ENCODE data around the gene MIEF1. TPM values are rescaled to one million over a fixed set of nuclear protein-coding genes. Genes with fewer than 3 reads are reported as not detected.

MIEF1 gene
- total RNA-seq, 1 experiment from 2014 or later: 29.9 TPM

DNA sequence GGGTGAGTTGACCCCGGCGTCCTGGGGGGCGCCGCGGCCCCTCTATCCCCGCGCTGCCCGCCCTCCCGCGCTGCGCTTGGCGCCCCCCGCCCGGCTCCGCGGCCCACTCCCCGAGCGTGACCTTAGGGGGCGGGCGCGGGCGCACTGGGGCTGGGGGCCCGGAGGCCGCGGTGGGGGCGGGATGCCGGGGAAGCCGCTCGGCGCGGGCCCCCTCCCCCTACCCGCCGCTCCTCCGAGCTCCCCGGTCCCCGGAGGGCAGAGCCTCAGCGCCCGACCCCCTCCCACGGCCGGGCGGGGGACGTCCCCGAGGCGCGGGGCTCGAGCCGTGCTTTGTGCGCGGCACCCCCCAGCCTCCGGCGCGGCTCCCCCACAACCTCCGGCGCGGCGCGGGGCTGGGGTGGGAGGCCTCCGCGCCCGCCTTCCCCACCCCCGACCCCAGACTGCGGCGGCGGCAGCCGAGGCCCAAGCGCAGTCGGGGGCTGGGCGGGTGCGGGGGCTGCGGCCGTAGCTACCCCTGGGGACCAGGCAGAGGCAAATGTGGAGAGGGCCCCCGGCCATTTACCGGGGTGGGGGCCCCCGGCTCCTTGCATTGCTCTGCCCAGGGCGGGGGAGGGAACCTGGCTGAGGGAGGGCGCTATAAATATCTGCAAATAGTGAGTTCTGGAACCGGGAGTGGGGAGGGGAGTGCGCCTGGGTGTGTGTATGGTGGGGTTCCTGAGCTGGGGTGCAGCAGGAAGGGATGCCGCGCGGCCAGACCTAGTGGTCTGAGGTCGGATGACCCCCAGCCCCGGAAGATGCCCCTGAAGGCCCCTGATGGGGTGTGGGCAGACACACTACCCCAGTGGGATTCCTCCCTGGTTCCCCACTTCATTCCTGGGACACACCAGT lies 44.3 kb upstream of the MIEF1 start:
- ChIA-PET POLR2A (interaction anchor here (0.5 kb wide), 1 partner anchor 1653 kb away, joined by 5 read pairs; a partner anchor contains a TSS), CTCF (interaction anchor here (0.6 kb wide), 1 partner anchor 71 kb away, joined by 4 read pairs; no protein-coding TSS in a partner anchor)
- no peaks in the 10 kb centered on the region for H3K36me3 ChIP-seq (ENCODE audit: control insufficient read depth, insufficient read depth, low read length)
- DNase-seq (ENCODE audit: low read depth, low spot score): no peak
- TF ChIP-seq POLR2AphosphoS5 (IDR thresholded peaks at IDR 0.05; ENCODE audit: low read depth, low read length): no peak
- TF ChIP-seq SIN3A (IDR thresholded peaks at IDR 0.05; ENCODE audit: borderline replicate concordance, insufficient read depth, low read depth, low read length): no peak
- TF ChIP-seq CTCF (IDR thresholded peaks at IDR 0.05): no peak
- TF ChIP-seq, protein P1, sequence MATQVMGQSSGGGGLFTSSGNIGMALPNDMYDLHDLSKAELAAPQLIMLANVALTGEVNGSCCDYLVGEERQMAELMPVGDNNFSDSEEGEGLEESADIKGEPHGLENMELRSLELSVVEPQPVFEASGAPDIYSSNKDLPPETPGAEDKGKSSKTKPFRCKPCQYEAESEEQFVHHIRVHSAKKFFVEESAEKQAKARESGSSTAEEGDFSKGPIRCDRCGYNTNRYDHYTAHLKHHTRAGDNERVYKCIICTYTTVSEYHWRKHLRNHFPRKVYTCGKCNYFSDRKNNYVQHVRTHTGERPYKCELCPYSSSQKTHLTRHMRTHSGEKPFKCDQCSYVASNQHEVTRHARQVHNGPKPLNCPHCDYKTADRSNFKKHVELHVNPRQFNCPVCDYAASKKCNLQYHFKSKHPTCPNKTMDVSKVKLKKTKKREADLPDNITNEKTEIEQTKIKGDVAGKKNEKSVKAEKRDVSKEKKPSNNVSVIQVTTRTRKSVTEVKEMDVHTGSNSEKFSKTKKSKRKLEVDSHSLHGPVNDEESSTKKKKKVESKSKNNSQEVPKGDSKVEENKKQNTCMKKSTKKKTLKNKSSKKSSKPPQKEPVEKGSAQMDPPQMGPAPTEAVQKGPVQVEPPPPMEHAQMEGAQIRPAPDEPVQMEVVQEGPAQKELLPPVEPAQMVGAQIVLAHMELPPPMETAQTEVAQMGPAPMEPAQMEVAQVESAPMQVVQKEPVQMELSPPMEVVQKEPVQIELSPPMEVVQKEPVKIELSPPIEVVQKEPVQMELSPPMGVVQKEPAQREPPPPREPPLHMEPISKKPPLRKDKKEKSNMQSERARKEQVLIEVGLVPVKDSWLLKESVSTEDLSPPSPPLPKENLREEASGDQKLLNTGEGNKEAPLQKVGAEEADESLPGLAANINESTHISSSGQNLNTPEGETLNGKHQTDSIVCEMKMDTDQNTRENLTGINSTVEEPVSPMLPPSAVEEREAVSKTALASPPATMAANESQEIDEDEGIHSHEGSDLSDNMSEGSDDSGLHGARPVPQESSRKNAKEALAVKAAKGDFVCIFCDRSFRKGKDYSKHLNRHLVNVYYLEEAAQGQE (IDR thresholded peaks at IDR 0.05; ENCODE audit: insufficient read depth in 1 of 2, low read depth in 2 of 2, low read length in 1 of 2): no peak
- TF ChIP-seq TCF7L2 (IDR thresholded peaks at IDR 0.05; ENCODE audit: low read depth, low read length): no peak
- no peaks in the 10 kb centered on the region for H3K27me3 ChIP-seq (ENCODE audit: control insufficient read depth, insufficient read depth, low read length)
- ATAC-seq: no peak
- H3K4me1 ChIP-seq (ENCODE audit: control insufficient read depth, insufficient read depth, low read length): no peaks in the 10 kb centered on the region
- BruUV-seq (replicated peaks): no TSS peak
- peak overlapping the region in 1 of 2 experiments; percentile 22; a peak in 1 of 4 replicates for H3K4me3 ChIP-seq (ENCODE audit: low read depth in 2 of 2, low read length in 2 of 2)
- no peaks in the 10 kb centered on the region for H3K9me3 ChIP-seq (ENCODE audit: control insufficient read depth, insufficient read depth, low read depth, low read length)
- intact Hi-C loops (cut with micrococcal nuclease; ENCODE audit: unreplicated experiment): no loop called here
- in situ Hi-C loops (cut with HindIII; ENCODE audit: low pct_unique_long_range_greater_than_20kb, low sequenced_read_pairs): no loop called here
- no peak overlapping the region for H3K27ac ChIP-seq (ENCODE audit: low read length)

DNA sequence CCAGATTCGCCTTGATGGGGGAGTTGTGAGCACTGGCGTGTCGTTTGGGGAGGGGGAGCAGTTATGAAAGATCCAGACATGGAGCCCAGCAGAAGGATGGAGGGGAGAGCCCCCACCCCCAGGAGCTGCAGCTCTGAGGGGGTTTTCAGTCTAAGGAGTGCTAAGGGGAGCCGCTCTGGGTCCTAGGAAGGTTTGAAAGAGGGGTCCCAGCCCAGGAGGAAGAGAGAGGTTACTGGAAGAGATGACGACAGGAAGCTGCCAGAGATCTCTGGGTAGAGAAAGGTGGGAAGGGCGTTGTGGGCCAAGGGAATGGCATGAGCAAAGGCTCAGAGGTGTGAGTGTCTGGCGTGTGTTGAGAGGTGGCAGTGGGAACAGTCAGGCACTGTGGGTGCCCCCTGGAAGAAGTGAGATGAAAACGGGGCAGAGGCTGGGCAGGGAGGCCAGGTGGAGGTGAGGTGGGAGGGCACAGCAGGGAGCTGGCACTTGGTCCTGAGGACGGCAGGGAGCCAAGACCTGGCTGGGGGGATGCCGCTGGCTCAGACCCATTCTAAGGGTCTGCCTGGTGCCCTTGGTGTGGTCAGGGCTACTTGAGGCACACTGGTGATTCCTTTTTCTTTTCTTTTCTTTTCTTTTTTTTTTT lies 43.5 kb upstream of the MIEF1 start:
- no peak overlapping the region for H3K4me3 ChIP-seq (ENCODE audit: low read depth in 2 of 2, low read length in 2 of 2)

More for the DNA sequence above, 43.5 kb upstream of the MIEF1 start:
- H3K9me3 ChIP-seq (ENCODE audit: control insufficient read depth, insufficient read depth, low read depth, low read length): no peaks in the 10 kb centered on the region
- ATAC-seq (no peak), DNase-seq (ENCODE audit: low read depth, low spot score) (no peak)
- POLR2A ChIA-PET: interaction anchor here (0.5 kb wide), 1 partner anchor 1654 kb away, joined by 5 read pairs; a partner anchor contains a TSS
- H3K27ac ChIP-seq (ENCODE audit: low read length): no peak overlapping the region
- no peaks in the 10 kb centered on the region for H3K27me3 ChIP-seq (ENCODE audit: control insufficient read depth, insufficient read depth, low read length)
- no TSS peak for BruUV-seq (replicated peaks)
- no peaks in the 10 kb centered on the region for H3K4me1 ChIP-seq (ENCODE audit: control insufficient read depth, insufficient read depth, low read length)
- CTCF ChIA-PET: no interaction called here
- no peaks in the 10 kb centered on the region for H3K36me3 ChIP-seq (ENCODE audit: control insufficient read depth, insufficient read depth, low read length)
- in situ Hi-C loops (cut with HindIII; ENCODE audit: low pct_unique_long_range_greater_than_20kb, low sequenced_read_pairs): no loop called here
- intact Hi-C loops (cut with micrococcal nuclease; ENCODE audit: unreplicated experiment): no loop called here
- TF ChIP-seq, protein P1 (IDR thresholded peaks at IDR 0.05; ENCODE audit: insufficient read depth in 1 of 2, low read depth in 2 of 2, low read length in 1 of 2): no peak
- no peak for TF ChIP-seq CTCF (IDR thresholded peaks at IDR 0.05)
- no peak for TF ChIP-seq TCF7L2 (IDR thresholded peaks at IDR 0.05; ENCODE audit: low read depth, low read length)
- no peak for TF ChIP-seq POLR2AphosphoS5 (IDR thresholded peaks at IDR 0.05; ENCODE audit: low read depth, low read length)
- no peak for TF ChIP-seq SIN3A (IDR thresholded peaks at IDR 0.05; ENCODE audit: borderline replicate concordance, insufficient read depth, low read depth, low read length)

All from Panc1 (cell line).